Kasumi-1 (cell line): ENCODE data around the gene ZSWIM9.
A peak's percentile ranks its signal among the peaks of the same experiment; 100 is the strongest.

Experiments used
- DNase-seq, 2 experiments: peaks; one replicate each; lab custom pipeline; 2025; lab: John Stamatoyannopoulos, UW

Gene ZSWIM9

DNA sequence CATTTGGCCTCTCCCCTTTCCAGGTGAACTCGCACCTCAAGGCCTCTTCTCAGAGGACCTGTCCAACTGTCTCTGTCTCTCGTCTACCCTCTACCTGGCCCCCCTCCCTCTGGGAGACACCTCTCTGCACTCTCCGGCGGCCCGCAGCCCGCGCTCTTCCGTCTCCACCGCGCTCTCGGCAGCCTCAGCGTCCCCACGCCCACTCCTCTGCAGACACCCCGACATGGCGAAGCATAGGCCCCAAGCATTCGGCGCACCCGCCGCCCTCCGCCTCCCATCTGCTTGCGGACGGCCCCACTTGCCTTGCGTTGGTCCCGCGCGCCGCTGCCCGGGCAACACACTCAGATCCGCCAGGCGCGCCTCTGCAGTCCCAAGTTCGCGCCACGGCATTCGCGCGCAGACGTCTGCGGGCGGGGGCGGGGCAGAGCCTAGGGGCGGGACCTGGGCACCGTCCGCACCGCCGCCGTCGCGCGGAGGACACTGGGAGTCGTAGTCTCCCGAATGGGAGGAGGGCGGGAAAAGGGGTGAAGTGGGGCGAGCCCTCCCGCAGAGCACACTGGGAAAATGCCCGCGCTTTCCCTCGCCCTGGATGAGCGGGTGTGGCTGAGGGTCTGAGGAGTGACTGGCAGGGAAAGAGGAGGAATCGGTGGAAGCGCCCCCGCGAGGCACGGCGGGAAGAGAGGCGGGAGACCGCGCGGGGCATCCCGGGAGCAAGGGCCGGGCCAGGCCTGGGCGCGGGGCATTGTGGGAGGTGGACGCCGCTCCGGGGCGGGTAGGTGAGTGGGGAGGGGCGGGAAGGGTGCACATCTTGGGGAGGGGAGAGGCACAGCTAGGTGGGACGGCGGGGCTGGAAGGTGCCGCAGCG is at the start of gene ZSWIM9, which contains the start of gene LIG1:
TSS of gene ZSWIM9 (plus strand) at position 742 of the 865 bp plus-strand sequence. CDS start 1,123 bp downstream, outside the sequence.
TSS of gene LIG1 (minus strand) at position 406 of the 865 bp plus-strand sequence. CDS start 4,778 bp downstream, outside the sequence.
- DNase-seq = peak; percentile 87 to 98

DNA sequence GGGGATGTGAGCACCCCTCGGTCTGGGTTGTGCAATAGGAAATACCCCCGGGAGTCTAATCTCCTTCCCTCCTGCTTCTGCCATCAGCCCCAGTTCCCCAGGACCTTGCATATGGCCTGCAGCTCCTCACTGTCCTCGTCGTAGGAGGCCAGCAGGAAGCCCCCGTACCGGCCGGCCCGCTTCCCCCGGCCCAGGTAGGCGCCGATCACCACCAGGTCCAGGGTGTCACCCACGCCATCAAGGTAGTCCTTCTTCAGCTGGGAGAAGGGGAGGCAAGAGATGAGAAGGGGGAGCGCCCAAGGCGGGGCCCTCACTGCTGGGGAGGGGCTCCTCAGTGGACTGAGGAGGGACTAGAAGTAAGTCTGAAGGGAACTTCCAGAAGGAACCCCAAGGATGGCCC is 49.4 kb upstream of the ZSWIM9 start:
- no peak for DNase-seq

- peak; percentile 79 to 86 for DNase-seq
Measured at GRCh38 chr19:48121909-48122371, 48.5 kb upstream of the ZSWIM9 start.

DNA sequence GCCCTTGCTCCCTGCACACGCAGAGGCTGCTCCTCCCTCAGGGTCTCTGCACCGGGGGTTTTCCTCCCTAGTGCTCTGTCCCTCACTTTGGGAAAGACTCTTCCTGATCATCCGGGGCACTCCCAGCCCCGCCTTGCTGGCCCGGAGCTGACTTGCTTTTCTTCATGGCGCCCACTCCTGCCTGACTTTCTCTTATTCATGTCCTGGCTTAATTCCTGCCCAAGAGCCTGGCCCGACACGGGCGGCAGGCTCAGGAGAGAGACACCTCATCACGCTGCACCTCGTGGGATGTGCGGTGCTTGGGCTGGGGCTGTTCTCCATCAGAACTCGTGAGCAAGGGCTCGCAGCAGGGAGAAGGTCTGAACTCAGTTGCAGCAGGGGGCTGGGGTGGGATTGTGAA is 48.1 kb upstream of the ZSWIM9 start:
- no peak for DNase-seq

DNA sequence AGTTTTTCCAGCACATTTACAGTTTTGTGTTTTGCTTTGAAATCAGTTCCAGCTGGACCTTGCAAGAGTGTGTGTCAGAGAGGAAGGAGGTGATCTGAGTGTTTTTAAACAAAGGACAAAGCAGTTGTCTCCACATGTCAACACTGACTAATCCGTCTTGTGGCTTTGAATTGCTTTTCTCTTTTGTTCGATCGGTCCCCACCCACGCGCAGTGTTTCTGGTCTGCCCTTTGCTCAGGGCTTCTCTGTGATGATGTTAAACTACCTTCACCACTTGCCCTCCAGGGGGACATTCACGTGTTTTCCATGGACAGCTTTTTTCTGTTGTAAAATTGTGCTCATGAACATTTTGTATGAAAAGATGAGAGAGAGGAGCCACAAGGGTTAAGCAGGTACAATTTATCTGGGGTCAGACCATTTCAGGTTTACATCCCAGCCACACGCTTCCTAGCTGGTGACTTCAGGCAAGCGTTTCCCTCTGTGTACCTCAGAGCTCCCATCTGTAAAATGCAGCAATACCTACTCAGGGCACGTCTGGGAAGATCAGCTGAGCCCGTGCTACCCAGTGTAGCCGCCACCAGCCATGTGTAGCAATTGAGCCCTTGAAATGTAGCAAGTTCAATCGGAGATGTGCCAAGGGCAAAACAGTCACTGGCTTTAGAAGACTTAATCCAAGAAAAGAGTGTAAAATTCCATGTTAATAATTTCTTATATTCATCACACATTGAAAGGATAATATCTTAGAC is 46.4 kb upstream of the ZSWIM9 start:
- DNase-seq = peak; percentile 2 to 7

DNA sequence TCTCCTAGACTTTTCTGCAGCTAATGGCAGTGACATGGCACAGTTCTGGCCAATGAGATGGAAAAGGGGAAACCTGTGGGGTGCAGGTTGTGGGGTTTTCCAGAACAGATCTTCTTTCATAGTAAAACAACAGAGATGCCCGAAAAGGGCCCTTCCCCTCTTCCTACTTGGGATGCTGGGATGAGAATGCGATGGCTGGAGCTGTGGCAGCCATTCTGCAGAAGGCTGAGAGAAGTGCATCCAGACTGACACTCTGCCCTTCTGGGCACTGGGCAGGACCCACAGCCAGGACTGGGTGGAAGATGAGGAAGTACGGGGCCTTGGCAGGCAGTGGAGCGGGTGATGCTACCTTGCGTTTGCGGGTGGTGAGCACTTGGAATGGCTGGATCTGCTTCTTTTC is 42.9 kb upstream of the ZSWIM9 start:
- DNase-seq = no peak

- DNase-seq = no peak
Measured at GRCh38 chr19:48133094-48133493, 37.4 kb upstream of the ZSWIM9 start.

DNA sequence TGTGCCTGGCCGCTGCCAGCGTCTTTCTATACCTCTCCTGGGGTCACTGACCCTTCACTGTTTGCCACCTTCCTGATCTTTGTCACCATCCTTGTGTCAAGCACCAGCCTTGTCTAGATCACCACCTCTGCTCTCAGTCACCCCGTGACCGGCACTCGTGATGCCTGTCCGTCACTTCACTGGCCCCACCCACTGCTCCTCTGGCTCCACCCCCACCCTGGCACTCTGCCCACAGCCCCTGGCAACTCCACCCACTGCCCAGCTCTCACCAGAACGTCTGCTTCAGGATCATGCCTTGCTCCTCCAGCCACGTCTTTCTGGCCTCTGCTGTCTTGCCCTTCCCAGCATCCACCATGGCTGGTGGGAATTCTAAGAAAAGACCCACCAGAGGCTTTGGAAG is 35.1 kb upstream of the ZSWIM9 start:
- no peak for DNase-seq

- DNase-seq = no peak
Measured at GRCh38 chr19:48136547-48136946, 33.9 kb upstream of the ZSWIM9 start.

DNA sequence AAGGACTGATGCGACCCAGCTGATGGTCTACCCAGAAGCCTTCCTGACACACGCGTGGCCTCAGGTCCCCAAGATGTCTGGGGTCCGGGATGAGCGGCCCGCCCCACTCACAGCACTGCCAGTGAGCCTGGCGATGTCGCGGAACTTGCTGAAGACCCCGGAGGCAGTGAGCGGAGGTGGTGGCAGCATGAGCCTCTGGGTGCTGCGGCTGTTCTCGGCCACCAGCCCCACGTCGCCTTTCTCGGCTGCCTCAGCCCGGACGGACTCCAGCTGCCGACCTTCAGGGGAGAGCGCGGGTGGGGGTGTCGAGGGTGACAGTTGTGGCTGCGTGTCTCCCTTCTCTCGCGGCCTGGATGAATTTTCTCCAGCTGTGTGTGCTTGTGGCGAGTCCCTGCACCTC is 33.1 kb upstream of the ZSWIM9 start:
- DNase-seq = no peak

DNA sequence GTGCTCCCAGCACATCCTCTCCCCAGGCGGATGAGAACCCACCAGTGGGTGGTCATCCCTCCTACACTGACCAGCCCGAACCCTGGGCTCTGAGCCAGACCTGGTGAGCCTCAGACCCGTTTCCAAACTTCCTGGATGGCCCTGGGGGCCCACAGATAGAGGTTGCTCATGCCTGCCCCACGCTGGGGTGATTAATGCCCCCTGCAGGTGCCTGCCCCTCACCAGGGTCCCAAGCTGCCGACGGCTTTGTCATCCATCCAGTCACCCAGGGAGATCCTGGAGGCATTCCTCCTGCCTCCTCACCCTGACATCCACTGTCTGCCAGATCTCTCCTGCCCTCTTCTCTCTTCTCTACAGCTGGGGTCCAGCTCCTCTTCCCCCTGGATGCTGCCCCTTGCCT is 31.4 kb upstream of the ZSWIM9 start:
- DNase-seq = no peak

GRCh38 chr19:48147597-48148175 is 22.8 kb upstream of the ZSWIM9 start:
- DNase-seq = no peak

GRCh38 chr19:48148576-48148975 is 21.9 kb upstream of the ZSWIM9 start:
- DNase-seq = no peak

DNA sequence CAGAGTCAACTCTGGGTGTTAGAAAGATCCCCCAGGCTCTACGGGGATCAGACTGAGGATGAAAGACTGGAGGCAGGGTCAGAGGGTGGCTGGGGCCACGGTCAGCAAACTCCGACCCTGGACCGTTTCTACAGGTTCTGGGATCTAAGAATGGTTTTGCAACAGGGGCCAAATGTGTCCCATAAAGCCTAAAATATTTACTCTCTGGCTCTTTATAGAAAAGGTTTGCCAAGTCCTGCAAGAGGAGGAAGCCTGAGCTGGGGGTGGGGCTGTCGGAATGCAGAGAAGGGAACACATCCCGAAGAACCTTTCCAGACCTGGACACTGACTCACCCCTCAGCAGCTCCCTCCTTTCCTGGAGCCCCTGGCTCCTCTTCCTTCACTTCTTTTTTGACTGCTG is 21.1 kb upstream of the ZSWIM9 start:
- no peak for DNase-seq

GRCh38 chr19:48152551-48152950 is 17.9 kb upstream of the ZSWIM9 start:
- DNase-seq = peak; percentile 53 to 66

- DNase-seq = no peak
Measured at GRCh38 chr19:48154003-48154402, 16.5 kb upstream of the ZSWIM9 start.

- DNase-seq = no peak
Measured at GRCh38 chr19:48158210-48158790, 12.2 kb upstream of the ZSWIM9 start.

- no peak for DNase-seq
Measured at GRCh38 chr19:48168689-48169088, 1.8 kb upstream of the ZSWIM9 start.

DNA sequence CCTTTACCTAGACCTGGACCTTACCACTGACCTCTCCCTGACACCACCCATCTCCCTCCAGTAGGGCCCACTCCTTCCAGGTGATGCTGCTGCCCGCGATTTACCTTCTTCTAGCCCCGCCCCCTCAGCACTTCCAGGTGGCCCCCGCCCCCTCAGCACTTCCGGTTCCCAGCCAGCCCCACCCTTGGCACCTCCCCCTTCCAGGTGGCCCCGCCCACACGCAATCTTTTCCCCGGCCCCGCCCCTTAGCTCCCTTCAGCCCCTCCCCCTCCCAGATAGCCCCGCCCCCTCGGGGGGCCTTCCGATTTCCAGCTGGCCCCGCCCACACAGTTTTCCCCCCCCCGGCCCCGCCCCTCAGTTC is 922 bp upstream of the ZSWIM9 start:
- peak; percentile 48 to 65 for DNase-seq

GRCh38 chr19:48170817-48171347 is 402 bp downstream of the ZSWIM9 start:
- no peak for DNase-seq

DNA sequence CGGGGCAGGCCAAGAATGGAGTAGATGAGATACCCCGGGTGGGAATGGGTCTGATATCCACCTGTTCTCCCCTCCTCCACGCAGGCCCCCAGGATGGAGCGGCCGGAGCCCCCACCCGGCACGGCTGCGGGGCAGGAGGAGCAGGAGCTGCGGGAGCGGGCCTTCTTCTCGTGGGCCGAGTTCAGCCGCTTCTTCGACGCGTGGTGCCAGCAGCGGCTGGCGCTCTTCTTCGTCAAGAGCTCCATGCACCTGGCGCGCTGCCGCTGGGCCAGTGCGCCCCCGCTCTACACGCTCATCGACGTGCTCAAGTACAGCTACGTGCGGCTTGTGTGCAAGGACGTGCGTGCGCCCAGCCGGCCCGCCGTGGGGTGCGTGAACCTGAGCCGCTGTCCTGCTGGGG is 1.2 kb downstream of the ZSWIM9 start:
- DNase-seq = no peak

GRCh38 chr19:48174445-48175030 is 4.1 kb downstream of the ZSWIM9 start:
- DNase-seq = no peak
